Stimulated activated CD4-positive, alpha-beta T cell treated with anti-CD3 and anti-CD28 coated beads, Interleukin-15, amount 100 ng/mL, for 24 hours (primary cell): ENCODE measurements around the gene TBC1D8.

Source experiments
- DNase-seq: peaks from one replicate; pipeline ENCODE4 v3.0.0-alpha.2; 2020

Gene TBC1D8

GRCh38 chr2:101133492-101134100, 17.6 kb downstream of the TBC1D8 start:
- no peak for DNase-seq

- no peak for DNase-seq
Observed at GRCh38 chr2:101132202-101132601, 19.0 kb downstream of the TBC1D8 start.

- DNase-seq = no peak
Observed at GRCh38 chr2:101130081-101130480, 21.1 kb downstream of the TBC1D8 start.

GRCh38 chr2:101127319-101128056, 23.7 kb downstream of the TBC1D8 start:
- no peak for DNase-seq

GRCh38 chr2:101125808-101126207, 25.4 kb downstream of the TBC1D8 start:
- DNase-seq = no peak

GRCh38 chr2:101125374-101125773, 25.8 kb downstream of the TBC1D8 start:
- no peak for DNase-seq

GRCh38 chr2:101124643-101125366, 26.4 kb downstream of the TBC1D8 start:
- no peak for DNase-seq

GRCh38 chr2:101123795-101124471, 27.2 kb downstream of the TBC1D8 start:
- no peak for DNase-seq

- DNase-seq = no peak
Observed at GRCh38 chr2:101121174-101121573, 30.0 kb downstream of the TBC1D8 start.

GRCh38 chr2:101120124-101120996, 30.8 kb downstream of the TBC1D8 start:
- DNase-seq = no peak

GRCh38 chr2:101119431-101119830, 31.8 kb downstream of the TBC1D8 start:
- no peak for DNase-seq

- DNase-seq = no peak
Observed at GRCh38 chr2:101116841-101117552, 34.2 kb downstream of the TBC1D8 start.

GRCh38 chr2:101116348-101116747, 34.8 kb downstream of the TBC1D8 start:
- DNase-seq = no peak

GRCh38 chr2:101115664-101116063, 35.5 kb downstream of the TBC1D8 start:
- no peak for DNase-seq

- DNase-seq = no peak
Observed at GRCh38 chr2:101114815-101115214, 36.4 kb downstream of the TBC1D8 start.

GRCh38 chr2:101114268-101114783, 36.9 kb downstream of the TBC1D8 start:
- no peak for DNase-seq

GRCh38 chr2:101113441-101114267, 37.5 kb downstream of the TBC1D8 start:
- no peak for DNase-seq

GRCh38 chr2:101112772-101113157, 38.4 kb downstream of the TBC1D8 start:
- DNase-seq = no peak

- no peak for DNase-seq
Observed at GRCh38 chr2:101111917-101112771, 39.0 kb downstream of the TBC1D8 start.
